ENCODE data around the gene GOT2. TPM values are rescaled to one million over a fixed set of nuclear protein-coding genes. Genes with fewer than 3 reads are reported as not detected.

Gene GOT2
- total RNA-seq, 2 experiments from 2014 or later, result 17.4 to 18.7 TPM

DNA sequence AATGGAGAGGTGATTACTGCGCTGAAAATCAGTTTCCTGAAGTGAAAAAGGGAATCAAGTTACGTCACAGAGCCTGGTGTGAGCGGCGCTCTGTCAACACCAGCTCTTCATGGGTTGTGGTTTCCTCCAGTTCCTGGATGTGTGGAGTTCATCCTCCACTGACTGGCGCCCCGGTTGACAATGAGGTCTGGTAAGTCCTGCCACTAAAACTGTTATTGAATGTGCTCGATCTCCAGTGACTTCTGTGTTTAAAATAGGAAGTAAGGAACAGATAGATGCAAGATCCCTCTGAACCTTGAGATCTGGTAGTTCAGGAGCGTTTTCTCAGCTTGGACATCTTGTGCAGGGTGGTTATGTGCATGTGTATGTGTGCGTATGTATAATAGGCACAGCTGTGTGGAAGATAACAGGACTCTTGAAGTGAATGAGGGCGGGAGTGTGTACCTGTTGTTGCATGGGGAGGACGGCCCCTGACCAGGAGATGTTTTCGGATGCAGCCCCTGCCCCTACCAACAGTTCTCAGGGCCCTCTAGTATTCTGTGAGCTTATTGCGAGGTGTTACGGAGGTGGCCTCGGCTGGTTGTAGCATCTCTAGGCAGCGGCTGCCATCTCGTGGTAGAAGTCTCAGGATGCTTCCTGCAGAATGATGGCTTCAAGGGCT lies 22.0 kb upstream of the GOT2 start:
- Mint-ChIP-seq H3K9me3 (no peaks in the 10 kb centered on the region), H3K27ac (peak overlapping the region; percentile 86), H3K27me3 (no peaks in the 10 kb centered on the region), H3K4me1 (ENCODE audit: low read depth) (peaks cover 10% of the 10 kb centered on the region), H3K4me3 (peak overlapping the region; percentile 62), H3K36me3 (ENCODE audit: low read depth) (no peaks in the 10 kb centered on the region)
- Histone ChIP-seq H3K9me3 (ENCODE audit: control insufficient read depth in 1 of 2, insufficient read depth in 1 of 2, low read length in 2 of 2) (no peaks in the 10 kb centered on the region), H3K4me3 (ENCODE audit: low read length) (peak overlapping the region; percentile 26), H3K27me3 (ENCODE audit: control insufficient read depth in 1 of 2, insufficient read depth in 2 of 2, low read length in 2 of 2) (no peaks in the 10 kb centered on the region), H3K27ac (ENCODE audit: low read depth in 1 of 2, low read length in 2 of 2) (peak overlapping the region in 1 of 2 donors; percentile 14), H3K36me3 (ENCODE audit: insufficient read depth, low read length) (no peaks in the 10 kb centered on the region), H3K4me1 (ENCODE audit: insufficient read depth, low read length) (peaks cover 7% of the 10 kb centered on the region)
- POLR2A ChIA-PET, result interaction anchor here (0.6 to 1.6 kb wide), 7 partner anchors 11 to 420 kb away, joined by 3 to 12 read pairs (median 3); partner anchors contain the start of genes SETD6 and SLC38A7
- ATAC-seq (ENCODE audit: poor library complexity) (peak; percentile 88), DNase-seq (peak; percentile 61 to 90 (median 74))
- CTCF ChIA-PET, result interaction anchor here (0.5 to 2.2 kb wide), 23 partner anchors 11 to 434 kb away, joined by 3 to 39 read pairs (median 4); partner anchors contain the start of genes CNOT1, GOT2, SETD6 and SLC38A7
- TF ChIP-seq, protein P1, sequence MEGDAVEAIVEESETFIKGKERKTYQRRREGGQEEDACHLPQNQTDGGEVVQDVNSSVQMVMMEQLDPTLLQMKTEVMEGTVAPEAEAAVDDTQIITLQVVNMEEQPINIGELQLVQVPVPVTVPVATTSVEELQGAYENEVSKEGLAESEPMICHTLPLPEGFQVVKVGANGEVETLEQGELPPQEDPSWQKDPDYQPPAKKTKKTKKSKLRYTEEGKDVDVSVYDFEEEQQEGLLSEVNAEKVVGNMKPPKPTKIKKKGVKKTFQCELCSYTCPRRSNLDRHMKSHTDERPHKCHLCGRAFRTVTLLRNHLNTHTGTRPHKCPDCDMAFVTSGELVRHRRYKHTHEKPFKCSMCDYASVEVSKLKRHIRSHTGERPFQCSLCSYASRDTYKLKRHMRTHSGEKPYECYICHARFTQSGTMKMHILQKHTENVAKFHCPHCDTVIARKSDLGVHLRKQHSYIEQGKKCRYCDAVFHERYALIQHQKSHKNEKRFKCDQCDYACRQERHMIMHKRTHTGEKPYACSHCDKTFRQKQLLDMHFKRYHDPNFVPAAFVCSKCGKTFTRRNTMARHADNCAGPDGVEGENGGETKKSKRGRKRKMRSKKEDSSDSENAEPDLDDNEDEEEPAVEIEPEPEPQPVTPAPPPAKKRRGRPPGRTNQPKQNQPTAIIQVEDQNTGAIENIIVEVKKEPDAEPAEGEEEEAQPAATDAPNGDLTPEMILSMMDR (IDR thresholded peaks at IDR 0.05), result peak; percentile 85
- intact Hi-C loops (cut with DNase I, micrococcal nuclease), result loop anchor here (1.0 to 10.0 kb wide), 9 partner anchors 22 to 859 kb away; partner anchors contain the start of genes CFAP20 (in 1 of the 2) and GOT2 (in 1 of the 2)

DNA sequence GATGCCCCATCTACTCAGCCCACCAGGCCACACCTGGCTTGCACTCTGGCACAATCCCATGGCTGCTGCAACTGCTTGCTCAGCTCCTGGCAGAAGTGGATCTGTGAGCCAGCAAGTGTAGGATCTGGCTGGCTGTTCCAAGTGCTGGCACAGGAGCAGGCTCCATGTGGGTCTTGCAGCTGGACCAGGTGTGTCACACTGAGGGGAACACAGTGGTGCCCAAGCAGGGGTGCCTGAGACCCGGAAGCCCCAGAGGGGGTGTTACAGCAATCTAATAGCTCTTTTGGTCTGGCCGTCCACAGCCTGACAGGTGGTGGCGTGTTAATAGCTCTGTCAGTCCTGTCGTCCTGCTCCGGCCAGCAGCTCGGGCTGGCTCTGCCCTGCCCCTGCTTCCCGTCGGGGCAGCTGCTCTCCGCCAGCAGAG lies 19.6 kb upstream of the GOT2 start:
- peaks cover 7% of the 10 kb centered on the region for H3K4me1 ChIP-seq (ENCODE audit: insufficient read depth, low read length)
- no peaks in the 10 kb centered on the region for H3K36me3 ChIP-seq (ENCODE audit: insufficient read depth, low read length)
- ATAC-seq (ENCODE audit: poor library complexity) (no peak), DNase-seq (no peak)
- Mint-ChIP-seq H3K27ac (no peak overlapping the region), H3K4me3 (no peak overlapping the region), H3K9me3 (no peaks in the 10 kb centered on the region), H3K27me3 (no peaks in the 10 kb centered on the region), H3K36me3 (ENCODE audit: low read depth) (no peaks in the 10 kb centered on the region), H3K4me1 (ENCODE audit: low read depth) (peaks cover 10% of the 10 kb centered on the region)
- ChIA-PET CTCF (no interaction called here), POLR2A (no interaction called here)
- no peak overlapping the region for H3K4me3 ChIP-seq (ENCODE audit: low read length)
- TF ChIP-seq, protein P1 (IDR thresholded peaks at IDR 0.05), result no peak
- intact Hi-C loops (cut with DNase I, micrococcal nuclease), result loop anchor here in 1 of 2 experiments (10.0 kb wide), 1 partner anchor 629 kb away; the partner anchor contains the start of gene CFAP20
- no peak overlapping the region for H3K27ac ChIP-seq (ENCODE audit: low read depth in 1 of 2, low read length in 2 of 2)
- no peaks in the 10 kb centered on the region for H3K27me3 ChIP-seq (ENCODE audit: control insufficient read depth in 1 of 2, insufficient read depth in 2 of 2, low read length in 2 of 2)
- peaks cover 0 to 4% of the 10 kb centered on the region in 2 experiments for H3K9me3 ChIP-seq (ENCODE audit: control insufficient read depth in 1 of 2, insufficient read depth in 1 of 2, low read length in 2 of 2)

DNA sequence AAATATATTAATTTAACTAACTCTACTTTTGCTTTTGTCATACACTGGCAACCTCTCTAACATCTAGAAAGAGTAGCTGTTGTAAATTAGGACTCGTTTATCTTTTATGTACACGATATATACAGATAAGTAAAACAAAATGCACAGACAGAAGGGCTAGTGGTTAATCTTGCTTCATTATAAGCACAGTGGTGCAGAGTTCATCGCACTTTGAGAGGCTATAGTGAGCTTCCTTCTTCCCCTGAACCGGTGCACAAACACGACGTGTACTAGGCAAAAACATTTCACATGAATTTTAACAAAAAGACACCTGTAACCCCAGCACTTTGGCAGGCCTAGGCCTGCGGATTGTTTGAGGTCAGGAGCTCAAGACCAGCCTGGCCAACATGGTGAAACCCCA lies 10.4 kb upstream of the GOT2 start:
- no peak overlapping the region for H3K4me3 Mint-ChIP-seq
- CTCF ChIA-PET, result interaction anchor here (1.2 kb wide), 1 partner anchor 12 kb away, joined by 3 read pairs; no protein-coding TSS in a partner anchor
- no peaks in the 10 kb centered on the region for H3K36me3 Mint-ChIP-seq (ENCODE audit: low read depth)
- DNase-seq (no peak), ATAC-seq (ENCODE audit: poor library complexity) (no peak)
- no peak overlapping the region for H3K27ac Mint-ChIP-seq
- TF ChIP-seq, protein P1 (IDR thresholded peaks at IDR 0.05), result no peak
- Histone ChIP-seq H3K27ac (ENCODE audit: low read depth in 1 of 2, low read length in 2 of 2) (no peak overlapping the region), H3K4me1 (ENCODE audit: insufficient read depth, low read length) (no peaks in the 10 kb centered on the region), H3K36me3 (ENCODE audit: insufficient read depth, low read length) (no peaks in the 10 kb centered on the region), H3K4me3 (ENCODE audit: low read length) (no peak overlapping the region), H3K9me3 (ENCODE audit: control insufficient read depth in 1 of 2, insufficient read depth in 1 of 2, low read length in 2 of 2) (peaks cover 0 to 4% of the 10 kb centered on the region in 2 experiments), H3K27me3 (ENCODE audit: control insufficient read depth in 1 of 2, insufficient read depth in 2 of 2, low read length in 2 of 2) (no peaks in the 10 kb centered on the region)
- no peaks in the 10 kb centered on the region for H3K9me3 Mint-ChIP-seq
- no peaks in the 10 kb centered on the region for H3K27me3 Mint-ChIP-seq
- intact Hi-C loops (cut with DNase I, micrococcal nuclease), result no loop called here
- POLR2A ChIA-PET, result interaction anchor here (1.7 kb wide), 1 partner anchor 12 kb away, joined by 3 read pairs; no protein-coding TSS in a partner anchor
- H3K4me1 Mint-ChIP-seq (ENCODE audit: low read depth), result no peaks in the 10 kb centered on the region

All from CD4-positive, alpha-beta T cell (primary cell).